Activated CD4-positive, CD25-positive, alpha-beta regulatory T cell treated with anti-CD3 and anti-CD28 coated beads, Interleukin-2, amount 50 U/mL, for 16 hours (primary cell): ENCODE data around the gene RAMP2.
"Not testable (repeated sequence)": the region's sequence is repeated elsewhere in the genome, so short reads cannot be mapped to it uniquely, and the experiment has no call there.

Source experiments
- DNase-seq: peaks from one replicate; pipeline ENCODE4 v3.0.0-alpha.2; 2020; ENCODE audit warnings: low read depth, low spot score

The RAMP2 gene, protein sequence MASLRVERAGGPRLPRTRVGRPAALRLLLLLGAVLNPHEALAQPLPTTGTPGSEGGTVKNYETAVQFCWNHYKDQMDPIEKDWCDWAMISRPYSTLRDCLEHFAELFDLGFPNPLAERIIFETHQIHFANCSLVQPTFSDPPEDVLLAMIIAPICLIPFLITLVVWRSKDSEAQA

DNA sequence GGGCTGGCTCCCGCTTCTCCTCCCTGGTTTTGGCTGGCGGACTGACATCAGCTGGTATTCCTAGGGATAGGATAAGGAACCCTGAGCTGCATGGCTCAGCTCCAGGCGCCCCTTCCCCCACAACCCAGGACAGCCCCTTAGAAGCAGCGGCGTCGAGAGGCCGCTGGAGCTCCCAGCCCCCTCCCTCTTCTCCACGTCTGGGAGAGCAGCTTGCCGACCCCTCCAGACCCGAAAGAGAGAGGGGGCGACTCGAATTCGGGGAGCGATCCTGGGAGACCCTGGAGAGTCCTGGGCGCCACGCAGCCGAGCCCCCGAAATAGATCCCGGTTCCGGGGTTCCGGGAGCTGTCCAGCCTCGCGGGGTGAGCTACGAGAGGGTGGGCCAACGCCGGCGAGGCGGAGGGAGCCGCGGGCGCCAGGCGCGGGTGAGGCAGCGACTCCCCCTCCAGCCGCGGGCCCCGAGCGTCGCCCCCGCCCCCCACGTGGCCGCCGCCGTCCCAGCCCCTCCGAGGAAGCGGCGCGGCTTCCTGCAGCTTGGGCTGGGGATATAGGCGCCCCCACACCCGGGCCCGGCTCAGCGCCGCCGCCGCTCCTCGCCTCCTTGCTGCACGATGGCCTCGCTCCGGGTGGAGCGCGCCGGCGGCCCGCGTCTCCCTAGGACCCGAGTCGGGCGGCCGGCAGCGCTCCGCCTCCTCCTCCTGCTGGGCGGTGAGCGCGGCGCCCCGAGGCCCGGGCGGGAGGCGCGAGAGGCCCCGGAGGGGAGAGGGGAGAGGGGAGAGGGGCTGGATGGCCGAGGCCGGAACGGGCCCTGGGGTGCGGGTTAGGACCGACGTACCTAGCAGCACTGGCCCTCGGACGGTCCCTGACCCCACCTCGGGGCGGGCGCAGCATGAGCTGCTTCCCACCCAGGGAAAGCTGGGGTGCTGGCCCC lies at the start of gene RAMP2:
TSS of gene RAMP2 (plus strand) at position 576 of the 930 bp plus-strand sequence. CDS start at position 611, 35 bp downstream.
- DNase-seq: no peak

DNA sequence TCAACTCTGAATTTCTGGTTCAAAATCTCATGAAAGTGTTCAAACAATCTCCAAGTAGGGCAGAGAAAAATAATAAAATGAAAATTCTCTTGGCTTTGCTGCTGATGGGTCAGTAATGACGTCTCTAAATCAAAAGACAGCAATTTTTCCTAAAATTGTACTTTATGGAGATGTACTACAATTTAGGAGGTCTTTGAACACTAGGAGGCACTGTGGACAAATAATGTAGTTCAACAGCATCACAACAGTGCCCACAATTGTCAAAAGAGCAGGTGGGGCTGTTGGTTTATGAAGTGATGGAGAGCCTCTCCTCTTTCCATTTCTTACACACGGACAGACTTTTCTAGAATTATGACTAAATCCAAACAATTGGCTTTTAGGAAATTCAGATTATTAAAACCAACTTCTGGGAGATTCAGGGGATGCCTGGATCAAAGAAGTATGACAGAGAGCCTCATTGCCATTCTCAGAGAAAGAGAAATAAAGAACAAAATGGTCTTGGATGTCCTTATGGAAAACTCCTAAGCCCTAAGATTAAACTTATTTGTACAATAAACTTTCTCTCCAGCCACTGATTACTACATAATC lies 39.9 kb upstream of the RAMP2 start:
- DNase-seq: no peak

DNA sequence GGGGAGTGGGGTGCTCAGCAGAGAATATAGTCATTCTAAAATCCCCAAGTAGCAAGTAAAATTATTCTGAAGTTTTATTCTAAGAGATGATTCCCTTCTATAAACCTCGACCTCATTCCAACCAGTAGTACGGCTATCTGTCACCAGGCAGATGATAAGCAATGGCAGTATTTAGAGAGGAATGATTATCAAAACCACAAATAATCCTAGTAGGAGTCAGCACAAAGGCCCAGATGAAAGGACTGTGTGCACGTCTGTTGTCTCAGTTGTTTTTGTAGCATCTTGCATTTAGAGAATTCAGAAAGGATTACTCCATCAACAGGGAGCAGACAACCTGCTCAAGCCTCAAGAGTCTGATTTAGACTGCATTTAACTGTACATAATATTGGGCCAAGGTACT lies 37.4 kb upstream of the RAMP2 start:
- no peak for DNase-seq

DNA sequence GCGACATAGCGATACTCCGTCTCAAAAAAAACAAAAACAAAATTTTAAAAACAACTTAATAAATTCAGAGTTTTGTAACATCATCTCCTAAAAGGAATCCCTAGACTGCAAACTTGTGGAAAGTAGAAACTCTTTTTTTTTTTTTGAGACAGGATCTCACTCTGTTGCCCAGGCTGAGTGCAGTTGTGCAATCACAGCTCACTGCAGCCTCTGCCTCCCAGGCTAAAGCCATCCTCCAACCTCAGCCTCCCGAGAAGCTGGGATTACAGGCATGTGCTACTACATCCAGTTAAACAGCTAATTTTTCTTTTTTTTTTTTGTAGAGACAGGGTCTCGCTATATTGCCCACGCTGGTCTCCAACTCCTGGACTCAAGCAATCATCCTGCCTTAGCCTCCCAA lies 35.9 kb upstream of the RAMP2 start:
- no peak for DNase-seq

DNA sequence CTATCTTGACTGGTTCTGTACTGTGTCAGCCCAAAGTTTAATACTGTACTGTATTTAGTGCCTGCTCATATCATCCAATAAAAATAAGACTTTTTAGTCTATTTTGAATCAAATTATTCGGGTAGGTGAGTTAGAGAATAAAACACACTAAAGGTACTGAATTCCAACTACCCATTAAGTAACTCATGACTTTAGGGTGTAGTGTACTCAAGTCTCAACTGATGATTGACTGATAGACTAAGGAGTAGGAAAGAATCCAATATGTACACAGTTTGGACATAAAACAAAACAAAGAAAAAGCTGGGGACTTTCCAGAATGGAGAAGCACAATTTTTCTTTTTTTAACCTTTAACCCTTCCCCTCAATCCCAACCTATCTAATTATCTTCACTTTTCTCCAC lies 20.3 kb upstream of the RAMP2 start:
- DNase-seq: no peak

DNA sequence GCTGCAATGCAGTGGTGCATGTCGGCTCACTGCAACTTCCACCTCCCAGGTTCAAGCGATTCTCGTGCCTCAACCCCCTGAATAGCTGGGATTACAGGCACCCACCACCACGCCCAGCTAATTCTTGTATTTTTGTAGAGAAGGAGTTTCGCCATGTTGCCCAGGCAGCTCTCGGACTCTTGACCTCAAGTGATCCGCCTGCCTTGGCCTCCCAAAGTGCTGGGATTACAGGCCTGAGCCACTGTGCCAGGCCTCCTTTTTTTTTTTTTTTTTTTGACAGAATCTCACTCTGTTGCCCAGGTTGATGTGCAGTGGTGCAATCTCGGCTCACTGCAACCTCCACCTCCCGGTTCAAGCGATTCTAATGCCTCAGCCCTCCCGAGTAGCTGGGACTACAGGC lies 18.1 kb upstream of the RAMP2 start:
- DNase-seq: not testable (repeated sequence)

DNA sequence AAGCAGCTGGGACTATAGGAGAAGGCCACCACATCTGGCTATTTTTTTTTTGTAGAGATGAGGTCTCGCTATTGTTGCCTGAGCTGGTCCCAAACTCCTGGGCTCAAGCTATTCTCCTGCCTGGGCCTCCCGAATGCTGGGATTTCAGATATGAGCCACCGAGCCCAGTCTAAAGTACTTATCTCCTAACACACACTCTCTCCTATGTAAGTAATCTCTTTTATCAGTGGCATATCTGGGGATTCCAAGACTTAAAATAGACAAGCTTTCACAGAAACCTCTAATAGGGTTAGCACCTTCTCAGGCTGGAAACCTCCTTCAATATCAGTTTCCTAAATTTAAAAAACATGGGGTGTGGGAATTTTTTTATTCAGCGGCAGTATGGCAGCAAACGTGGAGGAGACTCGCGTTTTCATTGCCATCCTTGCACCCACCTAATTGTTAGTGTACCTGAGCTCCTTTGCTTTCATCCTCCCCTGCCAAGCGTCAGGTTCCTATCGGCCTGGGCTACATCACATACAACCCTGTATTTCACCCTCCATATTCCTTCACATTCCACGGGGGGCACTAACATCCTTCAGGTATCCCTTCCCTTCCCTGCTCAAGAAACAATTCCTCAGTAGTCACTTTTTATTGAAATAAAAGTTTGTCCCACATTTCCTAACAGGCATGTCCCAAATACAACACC lies 17.3 kb upstream of the RAMP2 start:
- no peak for DNase-seq

DNA sequence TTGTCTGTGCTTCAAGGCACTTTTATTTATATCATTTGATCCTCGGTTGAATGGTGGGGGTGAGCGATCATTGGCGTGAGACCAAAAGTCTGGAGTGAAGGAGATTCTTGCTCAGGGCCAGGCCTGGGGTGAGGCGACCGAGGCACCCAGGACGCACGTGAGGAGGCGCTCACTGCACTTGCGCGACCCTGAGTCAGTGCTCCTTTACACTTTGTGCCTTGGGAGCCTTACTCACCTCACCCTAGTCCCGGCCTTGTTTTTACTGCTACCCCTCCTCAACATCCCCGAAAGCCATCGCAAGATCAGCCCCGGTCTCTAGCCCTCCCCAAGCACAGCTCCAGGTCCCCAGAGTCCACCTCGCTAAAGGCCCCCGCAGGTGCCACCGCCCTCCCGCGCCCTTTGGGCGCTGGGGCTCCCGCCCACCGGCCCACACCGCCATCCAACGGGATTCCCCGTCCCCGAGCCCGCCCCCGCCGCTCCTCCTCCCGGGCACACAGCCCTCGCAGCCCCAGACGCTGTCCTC lies 16.7 kb upstream of the RAMP2 start:
- DNase-seq: peak; percentile 36

DNA sequence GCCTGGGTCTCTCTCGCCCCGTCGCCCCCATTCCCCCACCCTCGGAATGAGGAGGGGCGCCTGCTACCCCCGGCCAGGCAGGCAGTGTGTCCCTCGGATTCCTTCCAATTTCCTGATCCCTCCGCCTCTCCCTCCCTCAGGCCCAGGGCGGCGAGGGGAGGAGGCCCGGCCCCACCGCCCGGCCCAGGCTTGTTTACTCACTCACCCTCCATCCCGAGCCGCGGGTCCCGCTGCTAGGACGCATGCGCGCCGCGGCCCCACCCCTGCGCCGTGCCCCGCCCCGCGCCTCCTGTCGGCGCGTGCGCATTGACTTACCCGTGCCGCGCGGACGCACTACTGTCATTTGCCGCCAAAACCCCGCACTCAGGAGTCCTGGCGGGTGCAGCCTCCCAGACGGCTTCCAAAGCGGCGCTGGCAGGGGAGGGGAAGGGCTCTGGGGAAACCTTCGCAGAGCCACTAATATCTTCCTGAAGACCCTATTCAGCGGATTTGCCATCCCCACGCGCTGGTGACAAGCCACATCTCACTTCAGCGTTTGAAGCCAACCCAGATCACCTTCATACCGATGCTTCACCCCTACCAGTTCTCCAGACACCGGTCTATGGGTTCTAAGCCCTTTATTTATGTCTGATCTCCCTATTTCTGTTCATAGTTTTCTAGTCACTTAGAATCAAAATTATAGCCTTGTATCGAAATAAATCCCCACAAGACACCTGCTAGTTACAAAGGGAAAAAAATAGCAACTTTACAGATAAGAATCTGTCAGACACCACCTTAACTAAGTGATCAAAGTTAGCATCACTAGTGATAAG lies 16.0 kb upstream of the RAMP2 start, which contains the start of gene EZH1:
TSS of gene EZH1 (minus strand) at position 235 of the 812 bp plus-strand sequence. CDS start 16,099 bp downstream, outside the sequence.
- peak; percentile 87 for DNase-seq

DNA sequence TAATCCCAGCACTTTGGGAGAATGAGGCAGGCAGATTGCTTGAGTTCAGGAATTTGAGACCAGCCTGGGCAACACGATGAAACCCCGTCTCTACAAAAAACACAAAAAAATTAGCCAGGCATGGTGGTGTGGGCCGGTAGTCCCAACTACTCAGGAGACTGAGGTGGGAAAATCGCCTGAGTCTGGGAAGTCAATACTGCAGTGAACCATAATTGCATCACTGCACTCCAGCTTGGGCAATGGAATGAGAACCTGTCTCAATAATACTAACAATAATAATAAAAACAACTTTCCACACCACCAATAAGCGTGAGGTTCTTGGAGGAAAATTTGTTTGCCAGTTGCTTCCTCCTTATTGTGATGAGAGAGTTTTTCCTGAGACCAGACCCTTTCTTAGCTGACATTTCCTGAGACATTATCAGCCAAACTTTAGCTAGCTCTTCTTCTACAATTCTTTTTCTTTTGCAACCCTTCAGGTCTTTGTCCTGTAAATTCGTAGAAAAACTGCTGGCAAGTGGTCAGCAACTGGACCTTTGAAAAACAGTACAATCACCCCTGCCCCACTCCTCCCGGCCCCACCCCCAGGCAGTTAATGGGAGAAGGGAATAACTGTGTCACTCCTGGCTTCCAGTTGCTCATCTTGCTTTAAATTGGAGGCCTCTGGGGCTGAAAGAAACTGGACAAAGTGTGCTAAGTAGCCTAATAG lies 12.7 kb upstream of the RAMP2 start:
- no peak for DNase-seq

DNA sequence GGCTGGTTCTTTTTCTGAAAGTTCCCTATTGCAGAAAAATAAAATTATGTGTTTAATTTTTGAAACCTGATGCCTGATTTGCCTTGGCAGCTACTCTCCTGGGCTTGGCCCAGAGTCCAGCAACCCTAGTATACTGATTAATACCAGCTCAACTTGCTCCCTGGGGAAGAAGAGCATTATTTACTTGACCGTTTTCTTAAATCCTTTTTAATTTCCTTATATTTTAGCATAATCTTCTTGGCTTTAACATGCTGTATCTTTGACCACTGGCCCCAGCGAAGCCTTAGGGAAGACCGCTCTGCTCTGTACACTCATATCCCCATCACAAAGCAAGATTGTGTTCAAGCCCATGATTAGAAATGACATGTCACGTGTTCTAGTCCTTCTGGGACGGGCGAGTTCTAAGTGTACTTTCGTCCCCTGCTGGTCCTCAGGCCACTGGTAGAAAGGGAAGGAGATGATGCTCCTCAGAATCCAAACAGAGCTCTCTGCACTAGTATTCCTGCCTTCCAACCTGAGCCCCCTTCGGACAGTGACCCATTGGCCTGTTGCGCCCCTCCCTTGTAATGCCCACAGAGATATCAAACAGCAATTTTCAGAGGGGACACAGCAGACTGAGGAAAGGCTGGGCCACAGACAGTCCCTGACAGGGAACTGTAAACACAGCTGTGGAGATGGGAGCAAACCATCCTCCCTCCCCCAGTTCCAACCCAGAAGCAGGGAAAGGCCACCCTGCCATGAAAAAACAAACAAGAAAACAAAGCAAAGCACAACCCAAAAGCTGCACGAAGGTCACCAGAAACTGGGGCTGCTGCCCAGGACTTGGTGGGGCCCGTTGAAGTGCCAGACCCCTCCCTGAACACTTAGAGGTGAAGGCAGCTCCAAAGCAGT lies 11.9 kb upstream of the RAMP2 start:
- no peak for DNase-seq

DNA sequence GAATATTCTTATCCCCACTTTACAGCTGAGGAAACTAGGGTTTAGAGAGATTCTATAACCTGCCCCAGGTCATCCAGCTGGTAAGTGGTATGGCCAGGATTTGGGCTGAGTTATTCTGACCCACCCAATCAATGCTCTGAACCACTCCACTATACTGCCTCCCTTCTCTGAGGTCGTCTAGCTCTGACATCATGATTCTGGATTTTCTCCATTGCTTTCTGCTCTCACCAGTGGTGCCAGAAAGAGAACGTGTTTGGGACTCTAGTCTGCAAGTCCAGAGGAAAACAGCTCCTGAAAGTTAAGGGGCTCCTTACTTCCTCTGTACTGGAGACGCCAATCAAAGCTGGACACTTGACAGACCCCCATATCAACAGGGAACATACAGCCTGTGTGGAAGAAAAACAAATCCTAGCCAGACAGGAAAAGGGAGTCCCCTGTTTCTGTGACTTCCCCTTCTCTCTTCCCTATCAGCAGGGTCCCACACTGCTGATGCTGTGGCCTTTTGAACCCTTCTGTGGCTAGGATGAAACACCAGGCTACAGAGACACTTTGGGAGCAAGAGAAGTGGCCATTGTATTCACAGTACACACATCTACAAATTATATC lies 10.2 kb upstream of the RAMP2 start:
- no peak for DNase-seq

DNA sequence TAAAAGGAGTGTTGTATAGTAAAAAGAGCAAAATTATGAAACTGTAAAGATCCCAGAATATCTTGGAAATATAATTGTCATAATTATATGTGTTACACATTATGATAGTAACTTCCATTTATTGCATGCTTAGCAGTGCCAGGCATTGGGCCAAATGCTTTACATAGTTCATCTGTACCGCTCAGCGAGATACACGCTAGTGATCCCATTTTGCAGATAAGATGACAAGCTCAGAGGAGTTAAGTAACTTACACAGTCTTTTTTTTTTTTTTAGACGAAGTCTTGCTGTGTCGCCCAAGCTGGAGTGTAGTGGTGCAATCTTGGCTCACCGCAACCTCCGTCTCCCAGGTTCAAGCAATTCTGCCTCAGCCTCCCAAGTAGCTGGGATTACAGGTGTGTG lies 9.4 kb upstream of the RAMP2 start:
- DNase-seq: no peak

DNA sequence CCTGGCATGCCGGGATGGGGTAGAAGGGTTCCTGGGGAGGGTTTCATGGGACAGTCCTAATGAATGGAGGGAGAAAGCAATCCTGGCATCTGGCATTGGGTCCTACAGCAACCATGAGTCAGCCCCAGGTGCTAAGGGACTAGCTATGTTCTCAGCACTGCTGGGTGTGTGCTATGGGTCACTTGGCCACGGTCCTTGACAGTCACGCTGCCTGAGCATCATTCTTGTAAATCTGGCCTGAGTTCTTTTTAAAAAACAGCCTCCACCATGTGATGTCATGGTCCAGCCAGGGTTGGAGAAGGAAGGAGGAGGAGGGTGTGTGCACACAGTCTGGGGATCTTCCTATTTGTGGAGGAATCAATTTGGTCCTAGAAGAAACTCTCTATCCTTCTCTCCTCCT lies 6.2 kb upstream of the RAMP2 start:
- DNase-seq: no peak

DNA sequence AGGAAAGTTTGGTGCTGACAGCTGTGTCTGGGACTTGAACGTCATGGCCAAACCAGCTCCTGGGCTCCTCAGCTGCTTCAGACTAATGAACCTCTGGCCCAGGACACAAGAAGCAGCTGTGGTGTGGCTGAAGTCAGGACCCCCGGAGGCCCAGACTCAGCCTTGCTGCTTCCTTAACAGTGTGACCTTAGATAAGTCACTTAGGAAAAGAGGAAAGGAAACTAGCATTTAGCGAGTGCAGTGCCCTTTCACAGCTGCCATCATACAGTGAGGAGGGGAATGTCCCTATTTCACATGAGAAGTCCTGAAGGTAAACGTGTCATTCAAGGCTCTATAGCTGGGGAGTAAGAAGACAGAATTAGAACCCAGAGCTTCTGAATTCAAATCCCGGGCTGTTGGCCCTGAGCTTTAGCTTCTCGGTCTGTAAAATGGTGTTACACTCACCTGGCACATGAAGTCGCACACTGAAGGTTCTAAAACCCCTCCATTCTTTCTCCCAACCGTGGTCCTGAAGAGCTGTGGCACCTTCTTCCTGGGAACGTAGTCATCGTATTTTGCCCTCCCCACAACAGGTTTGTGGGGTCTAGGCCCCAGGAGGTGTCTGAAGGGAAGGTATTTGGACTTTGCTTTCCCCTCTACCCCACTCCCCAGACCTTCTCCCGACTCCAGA lies 910 bp upstream of the RAMP2 start:
- no peak for DNase-seq

DNA sequence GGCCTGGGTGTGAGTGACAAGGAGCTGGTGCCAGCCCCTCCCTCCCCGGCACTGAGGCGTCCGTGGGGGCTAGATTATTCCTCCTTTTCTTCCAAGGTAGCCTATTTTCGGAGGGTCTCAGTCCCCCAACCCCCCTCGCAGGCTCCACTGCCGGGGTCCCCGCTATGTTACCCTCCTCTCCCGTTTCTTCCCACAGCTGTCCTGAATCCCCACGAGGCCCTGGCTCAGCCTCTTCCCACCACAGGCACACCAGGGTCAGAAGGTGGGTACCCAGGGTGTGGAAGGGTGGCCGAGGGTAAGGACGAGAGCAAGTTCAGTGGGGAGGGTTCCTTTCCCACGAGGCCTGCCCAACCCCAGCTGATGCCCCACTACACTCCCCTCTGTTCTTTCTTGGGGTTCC lies 611 bp downstream of the RAMP2 start:
- DNase-seq: no peak

DNA sequence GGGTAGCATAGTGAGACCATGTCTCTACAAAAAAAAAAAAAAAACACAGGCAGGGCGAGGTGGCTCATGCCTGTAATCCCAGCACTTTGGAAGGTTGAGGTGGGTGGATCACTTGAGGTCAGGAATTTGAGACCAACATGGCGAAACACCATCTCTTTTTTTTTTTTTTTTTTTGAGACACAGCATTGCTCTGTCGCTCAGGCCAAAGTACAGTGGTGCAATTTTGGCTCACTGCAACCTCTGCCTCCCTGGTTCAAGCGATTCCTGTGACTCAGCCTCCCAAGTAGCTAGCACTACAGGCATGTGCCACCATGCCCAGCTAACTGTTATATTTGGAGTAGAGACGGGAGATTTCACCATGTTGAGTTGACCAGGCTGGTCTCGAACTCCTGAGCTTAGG lies 5.1 kb downstream of the RAMP2 start:
- no peak for DNase-seq

DNA sequence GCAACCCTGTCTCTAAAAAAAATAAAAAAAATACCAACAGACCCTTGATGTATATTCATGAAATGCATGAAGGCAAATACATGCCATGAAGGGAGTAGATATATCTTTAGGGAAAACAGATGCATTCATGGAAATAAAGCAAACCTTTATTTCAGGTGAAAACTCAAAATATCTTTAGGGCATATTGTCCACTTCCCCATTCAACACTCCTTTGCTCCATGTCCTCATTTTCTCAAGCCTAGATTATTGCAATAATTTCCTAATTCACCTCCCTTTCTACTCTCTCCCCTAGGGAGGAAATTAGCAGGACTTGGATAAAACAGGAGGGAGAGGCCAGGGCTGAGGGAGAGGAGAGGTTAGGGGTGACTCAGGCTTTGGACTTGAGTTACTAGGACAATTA lies 6.5 kb downstream of the RAMP2 start:
- no peak for DNase-seq
